Caco-2 (cell line): ENCODE measurements around the gene HGFAC. TPM values are rescaled to one million over a fixed set of nuclear protein-coding genes. Genes with fewer than 3 reads are reported as not detected.
"Not testable (repeated sequence)": the region's sequence is repeated elsewhere in the genome, so short reads cannot be mapped to it uniquely, and the experiment has no call there.

Experiments used
- BruUV-seq: library from RNA; stranded (reverse); fragments of 400-500 nt; replicated peaks from 2 replicates; lab custom pipeline; 2021; lab: Mats Ljungman, UMichigan
- CTCF ChIA-PET: fragments of 300-600 bp; sonication (Branson Sonifier 250); formaldehyde crosslinking; loops from one replicate; lab custom pipeline; 2022; ENCODE audit warnings: antibody characterized with exemption; lab: Charles Lee
- POLR2A ChIA-PET: fragments of 300-600 bp; sonication (Branson Sonifier 250); formaldehyde crosslinking; loops from one replicate; lab custom pipeline; 2022; ENCODE audit warnings: antibody characterized with exemption; lab: Charles Lee
- DNase-seq, 2 experiments: peaks; one replicate each; pipeline versions ENCODE4 v3.0.0 to v3.0.0-alpha.2; 2020 to 2022
- H3K27me3 ChIP-seq: replicated peaks from 2 replicates; pipeline ENCODE4 v1.6.0; 2011; ENCODE audit warnings: low read length; ENCODE audit not compliant: control insufficient read depth, insufficient read depth
- H3K36me3 ChIP-seq: 2 replicates; pipeline ENCODE4 v1.5.1; 2011; ENCODE audit warnings: low read length; ENCODE audit not compliant: control insufficient read depth, insufficient read depth
- H3K4me1 ChIP-seq: fragments of 250-450 bp; sonication (Bioruptor Pico); 2 replicates; pipeline ENCODE4 v1.5.1; 2020; ENCODE audit warnings: mild to moderate bottlenecking
- H3K4me3 ChIP-seq: 2 replicates; pipeline ENCODE4 v1.5.1; 2011; ENCODE audit warnings: low read depth, mild to moderate bottlenecking, control low read depth, low read length
- H3K9me3 ChIP-seq: fragments of 250-450 bp; sonication (Bioruptor Pico); 2 replicates; pipeline ENCODE4 v1.5.1; 2020; ENCODE audit warnings: mild to moderate bottlenecking, moderate library complexity
- H3K27ac Mint-ChIP-seq: one replicate; pipeline ENCODE4 v1.8.0; 2022; ENCODE audit warnings: mixed read lengths; ENCODE audit not compliant: unreplicated experiment
- H3K27me3 Mint-ChIP-seq: one replicate; pipeline ENCODE4 v1.8.0; 2022; ENCODE audit warnings: mixed read lengths; ENCODE audit not compliant: insufficient read depth, unreplicated experiment
- H3K36me3 Mint-ChIP-seq: one replicate; pipeline ENCODE4 v1.8.0; 2022; ENCODE audit warnings: mild to moderate bottlenecking, mixed read lengths; ENCODE audit not compliant: insufficient read depth, unreplicated experiment
- H3K4me1 Mint-ChIP-seq: one replicate; pipeline ENCODE4 v1.8.0; 2022; ENCODE audit warnings: low read depth, mixed read lengths; ENCODE audit not compliant: unreplicated experiment
- H3K4me3 Mint-ChIP-seq: one replicate; pipeline ENCODE4 v1.8.0; 2022; ENCODE audit warnings: mild to moderate bottlenecking, moderate library complexity, mixed read lengths; ENCODE audit not compliant: unreplicated experiment
- H3K9me3 Mint-ChIP-seq: one replicate; pipeline ENCODE4 v1.8.0; 2022; ENCODE audit warnings: mixed read lengths; ENCODE audit not compliant: unreplicated experiment
- intact Hi-C: fragments of 100-400 bp; cut with micrococcal nuclease; formaldehyde crosslinking; loops from one replicate; pipeline ENCODE4 v1.10.0; 2022; ENCODE audit not compliant: unreplicated experiment
- total RNA-seq: library from RNA; stranded (reverse); gene quantifications from 2 replicates; pipeline ENCODE4 v1.2.3, GENCODE V29; 2022
- TF ChIP-seq, protein P1 (sequence below), 2 experiments: fragments of 200-600 bp in 1 of 2; IDR thresholded peaks; 1 replicate in 1 of 2; 2 replicates in 1 of 2; pipeline versions ENCODE4 v1.5.1 to v1.8.0; 2011 to 2022; ENCODE audit warnings: antibody characterized with exemption in 1 of 2, control low read depth in 1 of 2, inconsistent platforms in 1 of 2, low read depth in 1 of 2, low read length in 1 of 2, mild to moderate bottlenecking in 1 of 2, moderate library complexity in 1 of 2; ENCODE audit not compliant: insufficient read depth in 1 of 2, severe bottlenecking in 1 of 2, unreplicated experiment in 1 of 2

Gene HGFAC
- total RNA-seq, 1 experiment from 2014 or later = 0.48 TPM

DNA sequence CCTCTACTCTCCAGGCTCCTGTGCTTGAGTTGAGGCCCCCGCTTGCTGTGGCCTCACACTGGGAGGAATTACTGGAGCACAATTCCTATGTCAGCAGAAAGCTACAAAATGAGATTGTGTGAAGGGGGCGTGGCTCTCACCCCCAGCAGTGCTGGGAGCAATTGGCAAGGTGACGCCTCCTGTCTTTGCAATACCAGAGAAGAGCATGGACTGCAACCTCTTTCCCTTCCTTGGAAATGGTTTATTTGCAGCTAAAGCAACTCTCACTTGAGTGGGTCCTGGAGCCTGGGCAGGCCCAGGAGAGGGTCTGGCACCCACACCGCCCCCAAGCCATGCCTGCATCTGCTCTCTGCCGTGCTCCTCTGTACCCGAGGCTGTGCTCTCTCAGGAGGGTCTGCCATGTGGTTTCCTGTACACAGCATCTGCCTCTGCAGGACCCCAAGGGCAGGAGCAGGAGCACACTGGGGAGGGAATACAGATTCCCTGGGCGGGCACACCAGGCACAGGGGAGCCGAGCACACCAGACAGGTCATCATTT, 32.9 kb upstream of the HGFAC start:
- H3K4me1 Mint-ChIP-seq = no peaks in the 10 kb centered on the region
- no peaks in the 10 kb centered on the region; the same call in 1 of the 2 replicates for H3K36me3 ChIP-seq
- no peaks in the 10 kb centered on the region for H3K4me1 ChIP-seq
- no peaks in the 10 kb centered on the region for H3K27me3 Mint-ChIP-seq
- H3K4me3 Mint-ChIP-seq = no peak overlapping the region
- no peaks in the 10 kb centered on the region for H3K9me3 ChIP-seq
- H3K9me3 Mint-ChIP-seq = no peaks in the 10 kb centered on the region
- intact Hi-C loops = no loop called here
- ChIA-PET POLR2A (no interaction called here), CTCF (no interaction called here)
- H3K4me3 ChIP-seq = no peak overlapping the region
- BruUV-seq = no TSS peak
- no peak overlapping the region for H3K27ac Mint-ChIP-seq
- DNase-seq = peak in 1 of 2 experiments; percentile 15
- TF ChIP-seq, protein P1, sequence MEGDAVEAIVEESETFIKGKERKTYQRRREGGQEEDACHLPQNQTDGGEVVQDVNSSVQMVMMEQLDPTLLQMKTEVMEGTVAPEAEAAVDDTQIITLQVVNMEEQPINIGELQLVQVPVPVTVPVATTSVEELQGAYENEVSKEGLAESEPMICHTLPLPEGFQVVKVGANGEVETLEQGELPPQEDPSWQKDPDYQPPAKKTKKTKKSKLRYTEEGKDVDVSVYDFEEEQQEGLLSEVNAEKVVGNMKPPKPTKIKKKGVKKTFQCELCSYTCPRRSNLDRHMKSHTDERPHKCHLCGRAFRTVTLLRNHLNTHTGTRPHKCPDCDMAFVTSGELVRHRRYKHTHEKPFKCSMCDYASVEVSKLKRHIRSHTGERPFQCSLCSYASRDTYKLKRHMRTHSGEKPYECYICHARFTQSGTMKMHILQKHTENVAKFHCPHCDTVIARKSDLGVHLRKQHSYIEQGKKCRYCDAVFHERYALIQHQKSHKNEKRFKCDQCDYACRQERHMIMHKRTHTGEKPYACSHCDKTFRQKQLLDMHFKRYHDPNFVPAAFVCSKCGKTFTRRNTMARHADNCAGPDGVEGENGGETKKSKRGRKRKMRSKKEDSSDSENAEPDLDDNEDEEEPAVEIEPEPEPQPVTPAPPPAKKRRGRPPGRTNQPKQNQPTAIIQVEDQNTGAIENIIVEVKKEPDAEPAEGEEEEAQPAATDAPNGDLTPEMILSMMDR (IDR thresholded peaks at IDR 0.05; ENCODE audit: insufficient read depth in 1 of 2, low read depth in 1 of 2, low read length in 1 of 2, severe bottlenecking in 1 of 2, unreplicated experiment in 1 of 2) = no peak
- H3K27me3 ChIP-seq = no peaks in the 10 kb centered on the region
- no peaks in the 10 kb centered on the region for H3K36me3 Mint-ChIP-seq

DNA sequence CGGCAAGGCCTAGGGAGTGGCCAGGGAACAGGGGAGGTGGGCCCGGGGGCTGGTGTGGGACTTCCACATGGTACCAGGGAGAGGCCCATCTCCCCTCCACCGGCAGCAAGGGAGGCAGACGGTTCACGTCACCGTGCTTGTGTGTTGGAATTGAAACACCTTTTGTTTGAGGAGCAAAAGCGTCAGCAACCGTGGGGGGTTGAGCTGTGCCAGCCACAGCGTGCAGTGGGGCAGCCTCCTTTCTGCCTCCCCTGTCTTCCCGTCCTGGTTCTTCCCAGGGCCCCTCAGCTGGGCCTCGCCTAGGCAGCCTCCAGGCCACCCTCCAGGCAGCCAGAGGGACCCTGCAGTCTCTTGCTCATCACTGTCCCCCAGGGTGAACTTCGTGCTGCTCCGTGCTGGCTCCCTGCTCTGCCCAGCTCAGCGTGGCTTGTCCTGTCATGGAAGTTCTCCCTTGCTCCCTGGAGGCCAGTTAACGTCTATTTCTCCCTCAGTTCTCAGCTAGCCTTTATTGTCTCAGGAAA, 32.1 kb upstream of the HGFAC start:
- CTCF ChIA-PET = no interaction called here
- Histone ChIP-seq H3K4me1 (no peaks in the 10 kb centered on the region), H3K4me3 (no peak overlapping the region), H3K27me3 (no peaks in the 10 kb centered on the region), H3K36me3 (no peaks in the 10 kb centered on the region), H3K9me3 (no peaks in the 10 kb centered on the region)
- DNase-seq = peak in 1 of 2 experiments; percentile 17
- no peaks in the 10 kb centered on the region for H3K36me3 Mint-ChIP-seq
- H3K27ac Mint-ChIP-seq = no peak overlapping the region
- intact Hi-C loops = no loop called here
- H3K4me3 Mint-ChIP-seq = no peak overlapping the region
- POLR2A ChIA-PET = no interaction called here
- TF ChIP-seq, protein P1 (IDR thresholded peaks at IDR 0.05; ENCODE audit: insufficient read depth in 1 of 2, low read depth in 1 of 2, low read length in 1 of 2, severe bottlenecking in 1 of 2, unreplicated experiment in 1 of 2) = no peak
- BruUV-seq = no TSS peak
- H3K9me3 Mint-ChIP-seq = no peaks in the 10 kb centered on the region
- no peaks in the 10 kb centered on the region for H3K4me1 Mint-ChIP-seq
- H3K27me3 Mint-ChIP-seq = no peaks in the 10 kb centered on the region

DNA sequence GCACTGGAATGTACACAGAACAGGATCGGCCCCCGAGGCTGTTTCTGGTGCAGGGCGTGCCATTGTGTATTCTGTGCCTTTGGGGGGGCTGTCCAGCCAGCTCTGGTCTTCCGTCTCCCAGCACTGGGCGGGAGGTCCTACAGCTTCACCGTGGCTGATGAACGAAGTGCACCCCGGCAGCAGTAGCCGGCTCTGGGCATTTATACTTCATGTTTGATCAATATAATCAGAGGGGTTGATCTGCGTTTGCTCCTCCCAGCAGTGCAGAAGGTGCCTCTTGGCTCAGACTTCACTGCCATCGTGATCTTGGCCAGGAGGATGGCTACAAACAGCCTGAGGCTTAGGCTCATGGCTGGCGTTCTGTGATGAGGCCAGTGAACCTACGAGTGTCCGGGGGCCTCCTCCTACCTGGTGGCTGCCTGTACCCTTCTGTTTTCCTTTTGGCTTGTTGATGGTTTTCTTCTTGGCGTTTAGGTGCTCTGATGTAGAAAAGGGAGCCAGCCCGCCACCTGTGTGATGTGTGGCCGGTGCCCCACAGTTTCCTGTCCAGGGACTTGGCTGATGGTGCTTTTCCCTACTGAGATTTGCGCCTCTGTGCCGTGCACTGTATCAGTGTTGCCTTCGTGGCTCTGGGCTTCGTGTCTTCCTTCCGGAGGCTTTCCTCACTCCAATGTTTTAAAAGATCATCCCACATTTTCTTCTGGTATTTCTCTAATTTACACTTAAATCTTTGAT, 31.2 kb upstream of the HGFAC start:
- peak overlapping the region; percentile 47 for H3K27ac Mint-ChIP-seq
- POLR2A ChIA-PET = no interaction called here
- Histone ChIP-seq H3K4me1 (no peaks in the 10 kb centered on the region), H3K4me3 (no peak overlapping the region), H3K9me3 (no peaks in the 10 kb centered on the region), H3K27me3 (no peaks in the 10 kb centered on the region), H3K36me3 (no peaks in the 10 kb centered on the region)
- no TSS peak for BruUV-seq
- no peaks in the 10 kb centered on the region for H3K27me3 Mint-ChIP-seq
- no peaks in the 10 kb centered on the region for H3K9me3 Mint-ChIP-seq
- CTCF ChIA-PET = no interaction called here
- TF ChIP-seq, protein P1 (IDR thresholded peaks at IDR 0.05; ENCODE audit: insufficient read depth in 1 of 2, low read depth in 1 of 2, low read length in 1 of 2, severe bottlenecking in 1 of 2, unreplicated experiment in 1 of 2) = no peak
- H3K4me3 Mint-ChIP-seq = no peak overlapping the region
- no peaks in the 10 kb centered on the region for H3K36me3 Mint-ChIP-seq
- intact Hi-C loops = no loop called here
- H3K4me1 Mint-ChIP-seq = no peaks in the 10 kb centered on the region
- DNase-seq = peak in 1 of 2 experiments; percentile 26

DNA sequence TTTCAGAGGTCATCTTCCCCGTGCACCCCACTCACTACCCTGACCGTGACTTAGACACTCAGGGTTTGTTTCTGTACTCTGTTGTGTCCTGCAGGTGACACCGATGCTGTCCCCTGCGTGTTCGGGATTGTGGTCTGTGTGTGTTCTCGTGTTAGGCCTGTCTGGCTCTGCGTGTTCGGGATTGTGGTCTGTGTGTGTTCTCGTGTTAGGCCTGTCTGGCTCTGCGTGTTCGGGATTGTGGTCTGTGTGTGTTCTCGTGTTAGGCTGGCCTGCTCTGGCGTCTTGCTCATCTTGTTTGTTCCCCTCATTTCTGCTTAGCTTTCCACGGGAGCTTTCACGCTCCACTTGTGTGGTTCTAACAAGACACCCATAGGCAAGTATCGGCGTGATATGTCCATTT, 30.6 kb upstream of the HGFAC start:
- DNase-seq = peak in 1 of 2 experiments; percentile 1
- H3K27me3 Mint-ChIP-seq, H3K4me1 ChIP-seq, POLR2A ChIA-PET, H3K4me3 ChIP-seq, intact Hi-C loops, BruUV-seq, H3K9me3 ChIP-seq, H3K36me3 Mint-ChIP-seq, H3K4me1 Mint-ChIP-seq, H3K36me3 ChIP-seq, H3K4me3 Mint-ChIP-seq, H3K9me3 Mint-ChIP-seq, H3K27me3 ChIP-seq, CTCF ChIA-PET: not testable (repeated sequence)
- peak overlapping the region; percentile 47 for H3K27ac Mint-ChIP-seq
